Stimulated activated CD4-positive, alpha-beta T cell treated with anti-CD3 and anti-CD28 coated beads, Interleukin-2, amount 100 ng/mL, for 48 hours (primary cell): ENCODE measurements around the gene RAP1GAP.

Experiments
- DNase-seq, 2 donors: peaks; one replicate each; pipeline ENCODE4 v3.0.0-alpha.2; 2020

Gene RAP1GAP

GRCh38 chr1:21661886-21662285, 7.3 kb downstream of the RAP1GAP start:
- no peak for DNase-seq

GRCh38 chr1:21659924-21660326, 9.2 kb downstream of the RAP1GAP start:
- no peak for DNase-seq

- DNase-seq, result peak; percentile 70 to 82
Measured at GRCh38 chr1:21659099-21659923, 9.8 kb downstream of the RAP1GAP start.

- no peak for DNase-seq
Measured at GRCh38 chr1:21657456-21658190, 11.5 kb downstream of the RAP1GAP start.

GRCh38 chr1:21655748-21656147, 13.4 kb downstream of the RAP1GAP start:
- no peak for DNase-seq

GRCh38 chr1:21655259-21655658, 13.9 kb downstream of the RAP1GAP start:
- DNase-seq, result no peak

GRCh38 chr1:21654209-21654608, 14.9 kb downstream of the RAP1GAP start:
- DNase-seq, result no peak

GRCh38 chr1:21653744-21654100, 15.4 kb downstream of the RAP1GAP start:
- DNase-seq, result no peak

- no peak for DNase-seq
Measured at GRCh38 chr1:21652937-21653743, 16.0 kb downstream of the RAP1GAP start.

GRCh38 chr1:21652101-21652936, 16.8 kb downstream of the RAP1GAP start:
- DNase-seq, result no peak

GRCh38 chr1:21651214-21652042, 17.7 kb downstream of the RAP1GAP start:
- DNase-seq, result peak in 1 of 2 donors; percentile 43

GRCh38 chr1:21650400-21650799, 18.8 kb downstream of the RAP1GAP start:
- no peak for DNase-seq

- DNase-seq, result no peak
Measured at GRCh38 chr1:21649315-21649714, 19.8 kb downstream of the RAP1GAP start.

- DNase-seq, result no peak
Measured at GRCh38 chr1:21648791-21649190, 20.4 kb downstream of the RAP1GAP start.

GRCh38 chr1:21648352-21648730, 20.8 kb downstream of the RAP1GAP start:
- no peak for DNase-seq

- DNase-seq, result peak in 1 of 2 donors; percentile 54
Measured at GRCh38 chr1:21647431-21648351, 21.5 kb downstream of the RAP1GAP start.

GRCh38 chr1:21645550-21645949, 23.6 kb downstream of the RAP1GAP start:
- no peak for DNase-seq

- no peak for DNase-seq
Measured at GRCh38 chr1:21644906-21645305, 24.3 kb downstream of the RAP1GAP start.

GRCh38 chr1:21644348-21644747, 24.8 kb downstream of the RAP1GAP start:
- DNase-seq, result no peak

- no peak for DNase-seq
Measured at GRCh38 chr1:21643624-21644023, 25.5 kb downstream of the RAP1GAP start.
